DND-41 (cell line): ENCODE data around the gene FBLN5.

Experiments
- EZH2 ChIP-seq: IDR thresholded peaks from 3 replicates; pipeline ENCODE4 v1.6.1; 2012; ENCODE audit warnings: borderline replicate concordance, low read depth, mild to moderate bottlenecking, moderate library complexity, low read length, inconsistent platforms; ENCODE audit not compliant: severe bottlenecking
- TF ChIP-seq, protein P1 (sequence below): IDR thresholded peaks from 2 replicates; pipeline ENCODE4 v1.5.1; 2012; ENCODE audit warnings: borderline replicate concordance, low read length, moderate library complexity, mild to moderate bottlenecking; ENCODE audit not compliant: poor library complexity, severe bottlenecking; ENCODE audit errors: extremely low read depth

DNA sequence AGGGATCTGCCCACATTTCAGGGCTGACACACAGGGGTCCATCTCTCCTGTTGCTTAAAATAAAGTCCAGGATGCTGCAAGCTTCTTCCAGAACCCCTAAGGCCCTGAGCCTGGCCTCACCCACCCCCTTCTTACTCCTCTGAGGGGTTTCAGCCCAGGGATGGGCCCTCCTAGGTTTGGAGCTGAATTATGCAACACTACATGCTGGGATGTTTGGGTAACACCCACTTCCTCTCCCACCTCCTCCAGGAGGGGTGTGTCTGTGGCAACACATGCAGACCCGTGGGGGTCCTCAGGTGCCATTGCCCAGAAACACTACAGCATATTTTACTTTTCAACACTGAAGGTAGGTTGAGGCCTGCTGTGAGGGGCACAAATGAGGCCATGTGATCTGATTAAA lies 5.4 kb downstream of the FBLN5 start:
- no peak for TF ChIP-seq EZH2
- TF ChIP-seq, protein P1, sequence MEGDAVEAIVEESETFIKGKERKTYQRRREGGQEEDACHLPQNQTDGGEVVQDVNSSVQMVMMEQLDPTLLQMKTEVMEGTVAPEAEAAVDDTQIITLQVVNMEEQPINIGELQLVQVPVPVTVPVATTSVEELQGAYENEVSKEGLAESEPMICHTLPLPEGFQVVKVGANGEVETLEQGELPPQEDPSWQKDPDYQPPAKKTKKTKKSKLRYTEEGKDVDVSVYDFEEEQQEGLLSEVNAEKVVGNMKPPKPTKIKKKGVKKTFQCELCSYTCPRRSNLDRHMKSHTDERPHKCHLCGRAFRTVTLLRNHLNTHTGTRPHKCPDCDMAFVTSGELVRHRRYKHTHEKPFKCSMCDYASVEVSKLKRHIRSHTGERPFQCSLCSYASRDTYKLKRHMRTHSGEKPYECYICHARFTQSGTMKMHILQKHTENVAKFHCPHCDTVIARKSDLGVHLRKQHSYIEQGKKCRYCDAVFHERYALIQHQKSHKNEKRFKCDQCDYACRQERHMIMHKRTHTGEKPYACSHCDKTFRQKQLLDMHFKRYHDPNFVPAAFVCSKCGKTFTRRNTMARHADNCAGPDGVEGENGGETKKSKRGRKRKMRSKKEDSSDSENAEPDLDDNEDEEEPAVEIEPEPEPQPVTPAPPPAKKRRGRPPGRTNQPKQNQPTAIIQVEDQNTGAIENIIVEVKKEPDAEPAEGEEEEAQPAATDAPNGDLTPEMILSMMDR, result no peak
